ENCODE results near the gene ANAPC4. TPM values are rescaled to one million over a fixed set of nuclear protein-coding genes. Genes with fewer than 3 reads are reported as not detected.

ANAPC4 gene
- total RNA-seq = 10 to 100 TPM; 35.5 to 43.0 (median 38.0) TPM

- TF ChIP-seq CTCF (IDR thresholded peaks at IDR 0.05; ENCODE audit: low read depth) = no peak
Measured at GRCh38 chr4:25376754-25377571, at the start of gene ANAPC4. ANAPC4 (plus strand) TSS chr4:25377263; CDS start chr4:25377428, 165 bp downstream.

GRCh38 chr4:25330335-25330734 lies 46.7 kb upstream of the ANAPC4 start:
- TF ChIP-seq CTCF (IDR thresholded peaks at IDR 0.05; ENCODE audit: low read depth) = no peak

GRCh38 chr4:25330905-25331808 lies 45.9 kb upstream of the ANAPC4 start:
- TF ChIP-seq CTCF (IDR thresholded peaks at IDR 0.05; ENCODE audit: low read depth) = no peak

GRCh38 chr4:25343671-25344070 lies 33.4 kb upstream of the ANAPC4 start:
- no peak for TF ChIP-seq CTCF (IDR thresholded peaks at IDR 0.05; ENCODE audit: low read depth)

- TF ChIP-seq CTCF (IDR thresholded peaks at IDR 0.05; ENCODE audit: low read depth) = no peak
Measured at GRCh38 chr4:25345744-25346143, 31.3 kb upstream of the ANAPC4 start.

- no peak for TF ChIP-seq CTCF (IDR thresholded peaks at IDR 0.05; ENCODE audit: low read depth)
Measured at GRCh38 chr4:25346913-25347312, 30.1 kb upstream of the ANAPC4 start.

- no peak for TF ChIP-seq CTCF (IDR thresholded peaks at IDR 0.05; ENCODE audit: low read depth)
Measured at GRCh38 chr4:25347473-25347872, 29.6 kb upstream of the ANAPC4 start.

Data from subcutaneous adipose tissue (tissue), 4 donors.